ENCODE measurements around the gene LDLRAD4.

The LDLRAD4 gene

GRCh38 chr18:13387855-13388548, 169.4 kb downstream of the LDLRAD4 start:
- DNase-seq (ENCODE audit: low spot score), result no peak

- DNase-seq (ENCODE audit: low spot score), result no peak
These were observed 170.3 kb downstream of the LDLRAD4 start for GRCh38 chr18:13388586-13389490.

- DNase-seq (ENCODE audit: low spot score), result no peak
These were observed 171.1 kb downstream of the LDLRAD4 start for GRCh38 chr18:13389491-13390131.

- no peak for DNase-seq (ENCODE audit: low spot score)
These were observed 171.6 kb downstream of the LDLRAD4 start for GRCh38 chr18:13390196-13390595.

GRCh38 chr18:13390711-13391110, 172.2 kb downstream of the LDLRAD4 start:
- DNase-seq (ENCODE audit: low spot score), result no peak

GRCh38 chr18:13392029-13392750, 173.6 kb downstream of the LDLRAD4 start:
- no peak for DNase-seq (ENCODE audit: low spot score)

- no peak for DNase-seq (ENCODE audit: low spot score)
These were observed 174.3 kb downstream of the LDLRAD4 start for GRCh38 chr18:13392899-13393298.

GRCh38 chr18:13393338-13393737, 174.8 kb downstream of the LDLRAD4 start:
- DNase-seq (ENCODE audit: low spot score), result no peak

- peak; percentile 11 for DNase-seq (ENCODE audit: low spot score)
These were observed 176.2 kb downstream of the LDLRAD4 start for GRCh38 chr18:13394801-13395200.

- no peak for DNase-seq (ENCODE audit: low spot score)
These were observed 177.0 kb downstream of the LDLRAD4 start for GRCh38 chr18:13395577-13395976.

- no peak for DNase-seq (ENCODE audit: low spot score)
These were observed 179.1 kb downstream of the LDLRAD4 start for GRCh38 chr18:13397504-13398163.

- no peak for DNase-seq (ENCODE audit: low spot score)
These were observed 180.1 kb downstream of the LDLRAD4 start for GRCh38 chr18:13398631-13399030.

GRCh38 chr18:13399511-13399910, 181.0 kb downstream of the LDLRAD4 start:
- no peak for DNase-seq (ENCODE audit: low spot score)

- no peak for DNase-seq (ENCODE audit: low spot score)
These were observed 182.2 kb downstream of the LDLRAD4 start for GRCh38 chr18:13400636-13401315.

- no peak for DNase-seq (ENCODE audit: low spot score)
These were observed 182.8 kb downstream of the LDLRAD4 start for GRCh38 chr18:13401404-13401803.

- DNase-seq (ENCODE audit: low spot score), result no peak
These were observed 183.3 kb downstream of the LDLRAD4 start for GRCh38 chr18:13401826-13402225.

GRCh38 chr18:13403786-13404549, 185.4 kb downstream of the LDLRAD4 start:
- DNase-seq (ENCODE audit: low spot score), result no peak

GRCh38 chr18:13405305-13406038, 186.9 kb downstream of the LDLRAD4 start:
- no peak for DNase-seq (ENCODE audit: low spot score)

- DNase-seq (ENCODE audit: low spot score), result no peak
These were observed 187.6 kb downstream of the LDLRAD4 start for GRCh38 chr18:13406049-13406615.
